Right atrium auricular region (tissue), 2 donors: ENCODE results near the gene PTX4. TPM values are rescaled to one million over a fixed set of nuclear protein-coding genes. Genes with fewer than 3 reads are reported as not detected.

Experiments
- DNase-seq: peaks from one replicate; pipeline ENCODE4 v3.0.0-alpha.2; 2019; ENCODE audit warnings: low spot score
- H3K27ac ChIP-seq, 2 donors: fragments of 200-600 bp; sonication (generic); 1 replicate in 1 of 2; 2 replicates in 1 of 2; pipeline ENCODE4 v1.5.1; 2016 to 2019
- H3K27me3 ChIP-seq, 2 donors: fragments of 200-600 bp; sonication (generic); one replicate each; pipeline versions ENCODE4 v1.5.1 to v1.6.0; 2017 to 2019
- H3K36me3 ChIP-seq: fragments of 200-600 bp; sonication (generic); one replicate; pipeline ENCODE4 v1.5.1; 2016
- H3K4me1 ChIP-seq, 2 donors: fragments of 200-600 bp; sonication (generic); one replicate each; pipeline versions ENCODE4 v1.5.1 to v1.6.0; 2017 to 2019
- H3K4me3 ChIP-seq, 2 donors: fragments of 200-600 bp; sonication (generic); 1 replicate in 1 of 2; 2 replicates in 1 of 2; pipeline ENCODE4 v1.5.1; 2017 to 2019; ENCODE audit warnings: mild to moderate bottlenecking in 1 of 2, moderate library complexity in 1 of 2
- H3K9me3 ChIP-seq, 2 donors: fragments of 200-600 bp; sonication (generic); one replicate each; pipeline ENCODE4 v1.5.1; 2019
- CTCF ChIP-seq, 2 donors: fragments of 200-600 bp; sonication (generic); IDR thresholded peaks; one replicate each; pipeline ENCODE4 v1.5.1; 2019; ENCODE audit warnings: antibody characterized with exemption in 2 of 2
- total RNA-seq, 2 donors: library from RNA; depleted of rRNA; stranded (reverse); fragments of >200 nt; gene quantifications; one replicate each; pipeline ENCODE4 v1.1.0, GENCODE V29; 2016

Gene PTX4
- total RNA-seq, 2 donors from 2014 or later, result 0.24 TPM; not detected in 1

- no peak for TF ChIP-seq CTCF (IDR thresholded peaks at IDR 0.05)
- Histone ChIP-seq H3K4me3 (no peak overlapping the region), H3K36me3 (no peaks in the 10 kb centered on the region), H3K27ac (no peak overlapping the region), H3K27me3 (no peaks in the 10 kb centered on the region), H3K9me3 (no peaks in the 10 kb centered on the region), H3K4me1 (peaks cover 0 to 20% of the 10 kb centered on the region in 2 donors)
- no peak for DNase-seq
Measured at GRCh38 chr16:1468426-1468810, 20.3 kb downstream of the PTX4 start.

GRCh38 chr16:1466968-1467521 is 21.7 kb downstream of the PTX4 start:
- Histone ChIP-seq H3K9me3 (no peaks in the 10 kb centered on the region), H3K27me3 (no peaks in the 10 kb centered on the region), H3K4me1 (peaks cover 0 to 14% of the 10 kb centered on the region in 2 donors), H3K27ac (no peak overlapping the region), H3K4me3 (no peak overlapping the region), H3K36me3 (no peaks in the 10 kb centered on the region)
- no peak for DNase-seq
- no peak for TF ChIP-seq CTCF (IDR thresholded peaks at IDR 0.05)

GRCh38 chr16:1466054-1466453 is 22.7 kb downstream of the PTX4 start:
- Histone ChIP-seq H3K4me3 (no peak overlapping the region), H3K27me3 (no peaks in the 10 kb centered on the region), H3K36me3 (peaks cover 7% of the 10 kb centered on the region), H3K4me1 (peaks cover 0 to 9% of the 10 kb centered on the region in 2 donors), H3K27ac (no peak overlapping the region), H3K9me3 (no peaks in the 10 kb centered on the region)
- no peak for DNase-seq
- no peak for TF ChIP-seq CTCF (IDR thresholded peaks at IDR 0.05)

GRCh38 chr16:1465567-1465915 is 23.2 kb downstream of the PTX4 start:
- Histone ChIP-seq H3K4me3 (no peak overlapping the region), H3K27me3 (no peaks in the 10 kb centered on the region), H3K36me3 (peaks cover 12% of the 10 kb centered on the region), H3K27ac (no peak overlapping the region), H3K9me3 (no peaks in the 10 kb centered on the region), H3K4me1 (peaks cover 0 to 4% of the 10 kb centered on the region in 2 donors)
- no peak for TF ChIP-seq CTCF (IDR thresholded peaks at IDR 0.05)
- no peak for DNase-seq

GRCh38 chr16:1464894-1465566 is 23.7 kb downstream of the PTX4 start:
- no peak overlapping the region for H3K27ac ChIP-seq
- H3K4me3 ChIP-seq, result no peak overlapping the region
- no peaks in the 10 kb centered on the region for H3K27me3 ChIP-seq
- no peaks in the 10 kb centered on the region for H3K9me3 ChIP-seq
- no peak for TF ChIP-seq CTCF (IDR thresholded peaks at IDR 0.05)
- H3K36me3 ChIP-seq, result peaks cover 17% of the 10 kb centered on the region
- H3K4me1 ChIP-seq, result no peaks in the 10 kb centered on the region
- DNase-seq, result no peak
